Measurements from ENCODE around the gene KLF7.

KLF7 gene

GRCh38 chr2:207165121-207166038 lies at the start of gene KLF7:
Gene KLF7 (minus strand): TSS chr2:207165948. CDS start chr2:207165568, 380 bp downstream.
- no peak for DNase-seq (ENCODE audit: low read depth)

GRCh38 chr2:207215308-207215707 lies 49.6 kb upstream of the KLF7 start:
- no peak for DNase-seq (ENCODE audit: low read depth)

- DNase-seq (ENCODE audit: low read depth) = no peak
These were observed 48.7 kb upstream of the KLF7 start for GRCh38 chr2:207214446-207214845.

DNA sequence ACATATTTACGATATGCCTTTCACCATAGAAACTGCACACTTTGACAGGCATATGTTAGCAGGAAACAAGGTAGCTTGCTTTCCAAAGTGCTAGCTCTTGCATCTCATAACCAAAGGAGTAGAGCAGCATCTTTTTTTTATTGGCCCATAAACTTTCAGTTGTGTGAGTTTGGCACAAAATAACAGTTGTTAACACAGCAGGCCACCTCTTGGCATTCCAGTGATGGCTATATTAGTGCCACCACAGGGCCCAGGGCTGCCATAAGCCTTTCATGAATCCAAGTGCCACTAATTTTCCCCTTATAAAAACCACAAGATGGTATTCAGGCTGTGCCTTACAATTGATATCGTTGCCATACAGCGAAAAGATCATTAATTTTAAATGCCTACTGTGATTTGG lies 40.3 kb upstream of the KLF7 start:
- DNase-seq (ENCODE audit: low read depth) = no peak

- DNase-seq (ENCODE audit: low read depth) = no peak
These were observed 39.6 kb upstream of the KLF7 start for GRCh38 chr2:207205173-207205957.

- DNase-seq (ENCODE audit: low read depth) = no peak
These were observed 37.3 kb upstream of the KLF7 start for GRCh38 chr2:207203056-207203455.

DNA sequence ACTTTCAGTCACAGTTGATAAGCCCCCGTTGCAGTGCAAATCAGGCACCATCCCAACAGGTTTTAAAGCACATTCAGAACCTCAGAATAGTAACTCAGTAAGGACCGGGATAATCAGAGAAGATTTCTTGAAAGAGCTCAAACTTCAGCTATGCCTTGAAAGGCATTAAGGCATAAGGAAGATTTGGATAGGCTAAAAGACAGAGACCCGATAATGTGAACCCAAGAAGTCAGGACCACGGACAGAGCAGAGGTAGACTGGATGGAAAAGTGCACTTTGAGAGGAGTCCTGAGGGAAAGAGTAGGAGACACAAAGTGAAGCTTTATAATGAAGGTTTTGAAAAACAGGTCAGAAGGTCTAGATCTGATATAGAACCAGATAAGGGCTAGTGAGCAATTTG lies 36.9 kb upstream of the KLF7 start:
- DNase-seq (ENCODE audit: low read depth) = no peak

DNA sequence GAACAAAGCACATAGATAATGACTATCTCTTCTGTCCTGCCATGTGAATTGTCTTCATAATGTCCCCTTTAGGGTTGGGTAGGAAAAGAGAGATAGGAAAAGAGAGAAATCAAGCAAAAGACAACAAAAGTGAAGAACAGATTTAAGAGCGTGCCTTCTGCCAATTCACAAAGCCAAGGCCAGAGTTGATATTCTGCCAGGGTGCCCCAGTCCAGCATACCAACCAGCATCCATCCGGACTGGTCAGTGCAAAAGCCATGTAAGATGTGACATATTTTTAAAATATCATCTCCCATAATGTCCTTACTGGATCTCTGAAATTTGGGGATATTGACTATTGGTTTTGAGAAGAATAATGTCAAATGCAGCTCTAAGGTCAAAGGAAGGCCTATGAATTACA lies 35.7 kb upstream of the KLF7 start:
- DNase-seq (ENCODE audit: low read depth) = no peak

- no peak for DNase-seq (ENCODE audit: low read depth)
These were observed 34.4 kb upstream of the KLF7 start for GRCh38 chr2:207200136-207200535.

- DNase-seq (ENCODE audit: low read depth) = no peak
These were observed 28.3 kb upstream of the KLF7 start for GRCh38 chr2:207194028-207194427.

DNA sequence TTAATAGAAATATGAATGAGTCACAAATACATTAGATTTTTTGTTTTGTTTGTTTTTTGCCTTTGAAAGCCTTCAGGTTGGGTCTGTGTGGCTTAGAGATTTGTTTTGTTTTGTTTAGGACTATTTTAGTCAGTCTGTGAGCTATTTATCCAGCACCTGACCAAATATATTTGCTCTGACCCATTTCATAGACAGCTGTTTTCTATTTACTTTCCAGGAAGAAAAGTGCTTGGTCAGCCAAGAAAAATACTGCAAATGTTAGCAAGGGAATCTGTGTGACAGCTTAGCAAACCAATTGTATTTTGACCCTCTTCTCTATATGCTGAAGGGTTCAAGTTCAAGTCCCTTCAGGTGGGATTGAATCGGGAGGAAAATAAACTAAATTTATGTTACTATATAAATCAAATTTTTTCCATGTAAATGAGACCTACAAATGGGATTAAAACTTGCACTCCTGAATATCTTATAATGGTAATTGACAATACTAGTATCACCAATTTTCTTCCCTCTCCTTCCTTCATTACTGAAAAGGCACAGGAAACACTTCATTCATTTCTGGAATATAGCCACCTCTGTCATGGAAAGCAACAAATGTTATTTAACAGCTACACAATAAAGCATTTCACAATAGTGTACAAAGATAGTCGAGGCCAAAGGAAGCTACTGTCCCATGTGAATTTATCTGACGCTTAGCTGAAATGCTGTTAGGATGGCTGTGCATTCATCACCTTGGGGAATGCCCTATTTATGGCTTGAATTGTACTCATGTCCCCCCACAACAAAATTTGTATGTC lies 23.1 kb upstream of the KLF7 start:
- DNase-seq (ENCODE audit: low read depth) = no peak

GRCh38 chr2:207185372-207185771 lies 19.6 kb upstream of the KLF7 start:
- DNase-seq (ENCODE audit: low read depth) = no peak

DNA sequence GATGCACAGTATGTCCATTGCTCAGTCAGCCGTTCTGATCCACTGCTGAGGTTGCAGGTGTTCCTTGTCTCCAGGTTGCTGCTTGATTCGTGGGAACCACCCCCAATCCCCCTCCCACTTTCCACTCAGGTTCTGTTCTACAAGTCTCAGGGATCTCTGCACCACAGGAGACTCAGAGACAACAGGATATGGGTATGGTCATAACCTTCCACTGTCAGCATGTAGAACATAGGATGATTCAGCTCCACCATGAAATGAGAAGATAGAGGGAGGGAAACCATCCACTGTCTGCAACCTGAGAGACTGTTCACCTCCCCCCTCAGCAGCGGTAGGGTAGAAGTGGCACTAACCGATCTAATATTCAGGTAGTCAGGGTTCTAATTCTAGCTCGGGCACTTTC lies 19.0 kb upstream of the KLF7 start:
- no peak for DNase-seq (ENCODE audit: low read depth)

- DNase-seq (ENCODE audit: low read depth) = no peak
These were observed 18.6 kb upstream of the KLF7 start for GRCh38 chr2:207184348-207184747.

- no peak for DNase-seq (ENCODE audit: low read depth)
These were observed 17.8 kb upstream of the KLF7 start for GRCh38 chr2:207183506-207183905.

GRCh38 chr2:207182911-207183310 lies 17.2 kb upstream of the KLF7 start:
- DNase-seq (ENCODE audit: low read depth) = no peak

DNA sequence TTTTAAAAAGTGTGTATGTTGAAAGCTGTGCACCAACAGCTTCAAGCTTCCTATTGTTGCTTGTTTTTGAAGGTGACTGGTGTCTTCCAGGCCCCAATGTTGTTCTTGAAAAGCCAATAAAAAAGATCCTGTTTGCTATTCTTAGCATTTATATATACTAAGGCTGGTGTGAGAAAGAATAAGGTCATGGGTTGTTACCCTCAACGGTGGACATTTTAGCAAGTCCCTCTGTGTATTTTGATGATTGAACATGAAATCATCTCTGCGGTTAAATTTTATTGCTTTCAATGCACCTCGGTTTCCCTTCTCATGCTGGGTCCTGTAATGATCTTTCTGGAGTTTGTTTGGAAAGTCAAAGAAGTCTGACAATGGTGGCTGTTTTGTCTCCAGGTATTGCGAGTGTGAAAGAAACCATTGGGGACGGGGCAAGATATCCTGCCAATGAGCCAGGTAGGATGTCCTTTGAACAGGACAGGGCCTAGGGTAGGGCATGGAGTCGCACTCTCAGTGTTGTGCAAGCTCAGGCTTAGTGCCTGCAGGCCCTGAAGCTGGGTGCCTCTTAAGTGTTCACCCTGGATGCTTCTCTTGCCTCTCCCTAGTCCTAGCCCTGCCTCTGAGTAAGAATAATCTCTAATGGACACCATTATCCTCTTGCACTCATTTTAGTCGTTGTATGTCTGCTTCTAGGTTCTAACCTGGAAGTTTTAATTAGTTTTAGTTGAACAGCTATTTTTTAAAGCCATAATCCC lies 16.0 kb upstream of the KLF7 start:
- DNase-seq (ENCODE audit: low read depth) = no peak

GRCh38 chr2:207180741-207181140 lies 15.0 kb upstream of the KLF7 start:
- DNase-seq (ENCODE audit: low read depth) = no peak

GRCh38 chr2:207176247-207176646 lies 10.5 kb upstream of the KLF7 start:
- no peak for DNase-seq (ENCODE audit: low read depth)

DNA sequence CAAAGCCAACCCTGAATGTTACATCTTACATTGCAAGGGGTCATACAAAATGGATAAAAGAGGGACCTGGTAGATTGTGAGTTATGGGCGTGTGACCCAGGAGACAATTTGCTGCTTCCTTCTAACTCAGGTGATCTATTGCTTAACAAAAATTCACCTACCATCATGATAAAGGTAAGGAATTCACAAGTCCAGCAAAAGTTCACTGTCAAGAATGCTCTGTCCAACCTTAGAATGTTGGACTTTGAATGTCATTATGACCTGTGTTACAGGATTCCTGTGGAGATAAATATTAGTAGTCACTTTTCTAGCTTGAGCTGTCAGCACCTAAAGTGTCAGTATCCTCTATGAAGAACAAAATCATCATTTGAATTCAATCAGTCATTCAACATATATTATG lies 7.9 kb upstream of the KLF7 start:
- DNase-seq (ENCODE audit: low read depth) = no peak

GRCh38 chr2:207167099-207167923 lies 1.6 kb upstream of the KLF7 start:
- no peak for DNase-seq (ENCODE audit: low read depth)

All from HS-27A (cell line).